ENCODE measurements around the gene GPX4.
A peak's percentile ranks its signal among the peaks of the same experiment; 100 is the strongest.
"Not testable (repeated sequence)": the region's sequence is repeated elsewhere in the genome, so short reads cannot be mapped to it uniquely, and the experiment has no call there.

Gene GPX4

DNA sequence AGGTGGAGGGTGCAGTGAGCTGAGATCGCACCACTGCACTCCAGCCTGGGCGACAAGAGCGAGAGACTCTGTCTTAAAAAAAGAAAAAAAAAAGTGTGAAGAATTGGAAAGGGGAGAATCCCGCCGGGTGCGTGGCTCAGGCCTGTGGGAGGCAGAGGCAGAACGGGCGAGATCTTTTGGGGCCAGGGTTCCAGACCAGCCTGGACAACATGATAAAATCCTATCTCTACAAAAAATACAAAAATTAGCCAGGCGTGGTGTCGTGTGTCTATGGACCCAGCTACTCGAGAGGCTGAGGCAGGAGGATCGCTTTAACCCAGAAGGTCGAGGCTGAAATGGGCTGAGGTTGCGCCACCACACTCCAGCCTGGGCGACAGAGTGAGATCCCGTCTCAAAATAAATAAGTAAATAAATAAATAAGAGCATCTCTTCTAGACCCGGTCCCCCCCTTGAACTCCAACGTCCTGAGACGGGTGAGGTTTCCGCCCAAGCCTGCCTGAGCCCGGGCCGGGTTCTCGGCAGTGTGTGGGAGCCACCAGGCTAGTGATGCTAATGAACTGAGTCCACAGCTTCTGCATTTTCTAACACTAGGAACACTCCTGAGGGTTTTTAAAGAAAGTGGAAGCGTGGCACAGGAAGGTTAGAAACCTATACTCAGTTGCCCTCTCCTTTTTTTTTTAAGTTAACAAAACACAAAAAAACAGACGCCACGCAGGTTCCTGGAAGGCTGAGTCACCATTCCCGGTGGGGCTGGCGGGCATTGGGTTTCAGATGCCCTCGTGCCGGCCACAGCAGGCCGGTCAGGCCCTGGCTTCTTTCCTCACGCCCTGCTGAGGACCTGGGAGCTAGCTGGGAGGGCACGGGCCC lies 22.0 kb downstream of the GPX4 start:
- H3K36me3 Mint-ChIP-seq (ENCODE audit: low read depth) = peaks cover 16% of the 10 kb centered on the region
- peak overlapping the region; percentile 36 for H3K27ac Mint-ChIP-seq
- no peak for DNase-seq
- no peak overlapping the region for H3K4me3 Mint-ChIP-seq
- H3K27me3 Mint-ChIP-seq (ENCODE audit: low read depth, poor library complexity) = no peaks in the 10 kb centered on the region
- H3K9me3 Mint-ChIP-seq = no peaks in the 10 kb centered on the region
- H3K4me1 Mint-ChIP-seq = peaks cover 8% of the 10 kb centered on the region
- TF ChIP-seq CTCF (IDR thresholded peaks at IDR 0.05) = no peak

- no peaks in the 10 kb centered on the region for H3K9me3 Mint-ChIP-seq
- no peak for DNase-seq
- H3K4me3 Mint-ChIP-seq = no peak overlapping the region
- peaks cover 14% of the 10 kb centered on the region for H3K4me1 Mint-ChIP-seq
- no peak for TF ChIP-seq CTCF (IDR thresholded peaks at IDR 0.05)
- peaks cover 8% of the 10 kb centered on the region for H3K36me3 Mint-ChIP-seq (ENCODE audit: low read depth)
- H3K27me3 Mint-ChIP-seq (ENCODE audit: low read depth, poor library complexity) = no peaks in the 10 kb centered on the region
- no peak overlapping the region for H3K27ac Mint-ChIP-seq
These were observed 23.4 kb downstream of the GPX4 start for GRCh38 chr19:1126984-1127760.

- DNase-seq = no peak
- Mint-ChIP-seq H3K4me3 (no peak overlapping the region), H3K36me3 (ENCODE audit: low read depth) (peaks cover 4% of the 10 kb centered on the region), H3K27ac (no peak overlapping the region), H3K9me3 (no peaks in the 10 kb centered on the region), H3K27me3 (ENCODE audit: low read depth, poor library complexity) (no peaks in the 10 kb centered on the region), H3K4me1 (peaks cover 10% of the 10 kb centered on the region)
- no peak for TF ChIP-seq CTCF (IDR thresholded peaks at IDR 0.05)
These were observed 24.3 kb downstream of the GPX4 start for GRCh38 chr19:1128106-1128505.

DNA sequence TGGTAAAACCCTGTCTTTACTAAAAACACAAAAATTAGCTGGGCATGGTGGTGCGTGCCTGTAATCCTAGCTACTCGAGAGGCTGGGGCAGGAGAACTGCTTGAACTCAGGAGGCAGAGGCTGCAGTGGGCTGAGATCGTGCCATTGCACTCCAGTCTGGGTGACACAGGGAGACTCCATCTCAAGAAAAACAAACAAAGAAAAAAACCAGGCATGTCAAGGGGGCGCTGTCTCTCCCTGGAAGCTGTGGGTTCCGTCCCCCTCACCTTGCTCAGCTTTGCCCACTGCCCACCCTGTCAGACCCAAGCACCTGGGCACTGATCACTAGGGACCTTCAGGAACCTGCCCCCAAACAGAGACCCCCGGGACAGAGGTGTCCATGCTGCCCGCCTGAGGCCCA lies 25.3 kb downstream of the GPX4 start:
- H3K27ac Mint-ChIP-seq; DNase-seq; H3K27me3 Mint-ChIP-seq (ENCODE audit: low read depth, poor library complexity); H3K4me1 Mint-ChIP-seq; H3K4me3 Mint-ChIP-seq; H3K36me3 Mint-ChIP-seq (ENCODE audit: low read depth); H3K9me3 Mint-ChIP-seq: not testable (repeated sequence)

GRCh38 chr19:1129535-1129934 lies 25.7 kb downstream of the GPX4 start:
- Mint-ChIP-seq H3K27me3 (ENCODE audit: low read depth, poor library complexity) (no peaks in the 10 kb centered on the region), H3K4me1 (peaks cover 6% of the 10 kb centered on the region), H3K27ac (no peak overlapping the region), H3K9me3 (no peaks in the 10 kb centered on the region), H3K36me3 (ENCODE audit: low read depth) (peaks cover 3% of the 10 kb centered on the region), H3K4me3 (no peak overlapping the region)
- no peak for TF ChIP-seq CTCF (IDR thresholded peaks at IDR 0.05)
- DNase-seq = no peak

All from nephron progenitor cell (in vitro differentiated cells).